ENCODE results near the gene ERG28. TPM values are rescaled to one million over a fixed set of nuclear protein-coding genes. Genes with fewer than 3 reads are reported as not detected.

The ERG28 gene
- total and polyA plus RNA-seq, 10 of the 15 experiments (the other 5 are each of a cell fraction or from before 2014, with no cell fraction given): 15.2 to 67.0 (median 48.1) TPM

DNA sequence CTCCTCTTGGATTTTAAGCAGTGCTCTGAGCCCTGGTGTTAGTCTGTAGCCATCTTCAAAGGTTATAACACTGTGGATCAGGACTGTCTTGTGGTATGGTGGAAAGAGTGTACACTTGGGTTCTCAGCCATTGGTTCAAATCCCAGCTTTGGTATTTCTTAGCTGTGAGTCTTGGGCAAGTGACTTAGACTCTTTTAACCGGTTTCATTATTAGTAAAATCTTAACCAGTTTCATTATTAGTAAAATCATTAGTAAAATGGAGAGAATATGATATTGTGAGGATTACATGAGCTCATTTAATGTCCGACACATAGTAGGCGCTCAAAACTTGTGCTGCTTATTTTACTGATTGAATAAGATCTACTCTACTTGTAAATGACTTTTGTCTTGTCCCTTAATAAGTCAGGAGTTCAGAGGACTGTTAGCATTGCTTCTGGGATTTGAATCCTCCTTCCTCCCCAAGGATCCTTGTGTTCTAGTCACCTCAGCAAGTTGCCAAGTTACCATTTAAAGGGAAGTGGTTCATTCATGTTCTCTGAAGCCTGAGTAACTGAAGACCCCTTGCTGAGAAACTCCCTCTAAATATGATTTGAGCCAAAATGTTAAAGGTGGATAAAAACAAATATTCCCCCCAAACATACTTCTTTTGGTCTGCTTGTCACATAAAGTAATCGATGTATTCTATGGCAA, 12.8 kb upstream of the ERG28 start:
- Histone ChIP-seq H3K79me2 (ENCODE audit: control insufficient read depth, insufficient read depth, low read length) (no peaks in the 10 kb centered on the region), H3K36me3 (ENCODE audit: control insufficient read depth in 2 of 2, insufficient read depth in 2 of 2, low read length in 1 of 2) (no peaks in the 10 kb centered on the region; a peak in 2 of 4 replicates), H3K4me2 (ENCODE audit: control insufficient read depth, insufficient read depth) (peak overlapping the region; percentile 10; the same call in 1 of the 2 replicates), H3K27me3 (replicated peaks in 1 of 2; ENCODE audit: control insufficient read depth in 2 of 2, insufficient read depth in 2 of 2, low read length in 1 of 2) (no peaks in the 10 kb centered on the region), H3K9me3 (replicated peaks; ENCODE audit: control insufficient read depth, insufficient read depth, low read length) (no peaks in the 10 kb centered on the region; the same call in 2 of the 3 replicates), H3K4me3 (0 out of 2 replicates have a peak overlapping the region, but pooled peaks have one; percentile 26), H2AFZ (ENCODE audit: control insufficient read depth, low read depth, low read length) (no peak overlapping the region), H3K9ac (ENCODE audit: control insufficient read depth, insufficient read depth, low read length) (no peak overlapping the region), H4K20me1 (ENCODE audit: control insufficient read depth, insufficient read depth) (no peaks in the 10 kb centered on the region), H3K4me1 (ENCODE audit: control insufficient read depth, insufficient read depth, low read length) (peaks cover 10% of the 10 kb centered on the region; the same call in 1 of the 2 replicates), H3K27ac (ENCODE audit: control insufficient read depth, insufficient read depth) (no peak overlapping the region)
- in situ Hi-C loops (cut with MboI) (no loop called here), intact Hi-C loops (cut with micrococcal nuclease; ENCODE audit: unreplicated experiment) (no loop called here)
- peak; percentile 93 for ATAC-seq
- CTCF ChIA-PET: interaction anchor here (1.0 to 1.5 kb wide), 7 partner anchors 9 to 307 kb away, joined by 3 to 6 read pairs (median 5); no protein-coding TSS in a partner anchor
- peak; percentile 39 for DNase-seq (ENCODE audit: low read depth, low spot score)
- no TSS peak for BruUV-seq (replicated peaks)
- RAD21 ChIA-PET (ENCODE audit: unreplicated experiment): interaction anchor here (0.9 to 1.6 kb wide), 4 partner anchors 19 to 309 kb away, joined by 3 to 6 read pairs (median 4); no protein-coding TSS in a partner anchor
- peak; percentile 95 for FAIRE-seq
- WGBS (ENCODE audit: insufficient coverage, insufficient replicate concordance, low lambda C conversion rate, missing lambda C conversion rate): 26% methylated on average over 4 of the region's 4 CpGs
- SMC1A ChIA-PET (ENCODE audit: uncharacterized antibody, unreplicated experiment): interaction anchor here (0.8 to 2.6 kb wide), 10 partner anchors 10 to 309 kb away, joined by 3 to 10 read pairs (median 4); partner anchors contain the start of gene TTLL5
- POLR2A ChIA-PET: interaction anchor here (0.6 to 2.3 kb wide), 3 partner anchors 10 to 822 kb away, joined by 3 to 18 read pairs (median 3); partner anchors contain the start of genes ERG28 and TTLL5
- TF ChIP-seq MEF2B (IDR thresholded peaks at IDR 0.05; ENCODE audit: partially characterized antibody, poor library complexity, severe bottlenecking) (peak; percentile 25), NR2F1 (conservative IDR thresholded peaks at IDR 0.05) (0 out of 2 replicates have a peak, but pooled peaks have one; percentile 38), FOXM1 (IDR thresholded peaks at IDR 0.05; ENCODE audit: low read depth, low read length) (peak; percentile 52; the same call in 1 of the 2 replicates), CBFB (IDR thresholded peaks at IDR 0.05; ENCODE audit: low read depth) (no peak), SPI1 (IDR thresholded peaks at IDR 0.05; ENCODE audit: borderline replicate concordance, insufficient read depth, low read depth, low read length) (peak; percentile 26; the same call in 1 of the 2 replicates), BHLHE40 (IDR thresholded peaks at IDR 0.05; ENCODE audit: borderline replicate concordance in 1 of 2, low read depth in 2 of 2, low read length in 1 of 2) (0 out of 4 replicates have a peak, but pooled peaks of 1 of the 2 experiments have one; percentile 10), ATF2 (IDR thresholded peaks at IDR 0.05; ENCODE audit: low read length) (peak; percentile 84), ZNF217 (IDR thresholded peaks at IDR 0.05) (peak; percentile 98), SP1 (IDR thresholded peaks at IDR 0.05; ENCODE audit: low read depth, low read length) (no peak), NFIC (IDR thresholded peaks at IDR 0.05; ENCODE audit: low read depth, low read length) (peak; percentile 81), EP300 (IDR thresholded peaks at IDR 0.05; ENCODE audit: borderline replicate concordance in 1 of 2, control insufficient read depth in 1 of 2, low read depth in 2 of 2, low read length in 2 of 2) (peak in 1 of 2 experiments; percentile 32; a peak in 1 of 4 replicates), HCFC1 (IDR thresholded peaks at IDR 0.05; ENCODE audit: low read length) (no peak), MTA3 (IDR thresholded peaks at IDR 0.05; ENCODE audit: borderline replicate concordance, low read length) (peak; percentile 68; the same call in 1 of the 2 replicates), RUNX3 (IDR thresholded peaks at IDR 0.05; ENCODE audit: low read length) (peak; percentile 63), CREM (IDR thresholded peaks at IDR 0.05; ENCODE audit: low read depth) (peak; percentile 60; the same call in 1 of the 2 replicates), GABPA (IDR thresholded peaks at IDR 0.05; ENCODE audit: low read depth) (peak; percentile 46; the same call in 1 of the 2 replicates), MTA2 (IDR thresholded peaks at IDR 0.05; ENCODE audit: low read depth) (peak; percentile 66), DPF2 (IDR thresholded peaks at IDR 0.05) (peak; percentile 97), JUNB (IDR thresholded peaks at IDR 0.05) (peak; percentile 98), ATF7 (IDR thresholded peaks at IDR 0.05; ENCODE audit: low read depth) (peak; percentile 75), EED (IDR thresholded peaks at IDR 0.05; ENCODE audit: low read depth) (no peak)

Measured in GM12878 (cell line).